ENCODE measurements around the gene SAMD11. TPM values are rescaled to one million over a fixed set of nuclear protein-coding genes. Genes with fewer than 3 reads are reported as not detected.

The SAMD11 gene
- polyA plus RNA-seq, 1 of the 3 experiments (the other 2 are of a cell fraction), result 2.1 TPM

GRCh38 chr1:912740-913301 lies 10.9 kb upstream of the SAMD11 start:
- H3K4me2 ChIP-seq, result no peak overlapping the region
- H3K9ac ChIP-seq, result no peak overlapping the region
- no peak for DNase-seq
- no peaks in the 10 kb centered on the region for H3K9me2 ChIP-seq
- ChIA-PET POLR2A (no interaction called here), CTCF (interaction anchor here (0.8 to 2.9 kb wide), 7 partner anchors 9 to 43 kb away, joined by 3 to 20 read pairs (median 4); no protein-coding TSS in a partner anchor)
- no peaks in the 10 kb centered on the region for H3K9me3 ChIP-seq
- no peaks in the 10 kb centered on the region for H3K36me3 ChIP-seq (replicated peaks in 1 of 2; ENCODE audit: control insufficient read depth in 1 of 2, insufficient read depth in 2 of 2, low read length in 1 of 2)
- H3F3A ChIP-seq (replicated peaks; ENCODE audit: insufficient read depth), result no peaks in the 10 kb centered on the region
- H3K27me3 ChIP-seq (ENCODE audit: insufficient read depth), result no peaks in the 10 kb centered on the region
- TF ChIP-seq USF2 (IDR thresholded peaks at IDR 0.05; ENCODE audit: borderline replicate concordance, low read depth, low read length) (no peak), MXI1 (IDR thresholded peaks at IDR 0.05; ENCODE audit: low read depth, low read length) (no peak), SIN3A (IDR thresholded peaks at IDR 0.05; ENCODE audit: borderline replicate concordance, low read depth, low read length) (no peak), USF1 (IDR thresholded peaks at IDR 0.05; ENCODE audit: borderline replicate concordance, low read depth) (no peak), ZBTB33 (IDR thresholded peaks at IDR 0.05; ENCODE audit: borderline replicate concordance, low read depth) (no peak), TCF12 (IDR thresholded peaks at IDR 0.05) (no peak), POLR2AphosphoS5 (IDR thresholded peaks at IDR 0.05; ENCODE audit: low read depth, low read length) (no peak), REST (IDR thresholded peaks at IDR 0.05; ENCODE audit: low read depth, low read length) (no peak), GATA2 (CRISPR knock-in tag; IDR thresholded peaks at IDR 0.05) (no peak), MAX (IDR thresholded peaks at IDR 0.05; ENCODE audit: low read depth) (no peak), ELF1 (IDR thresholded peaks at IDR 0.05) (no peak)
- H3K79me2 ChIP-seq (ENCODE audit: insufficient read depth), result no peaks in the 10 kb centered on the region
- WGBS (ENCODE audit: low lambda C conversion rate), result 70% methylated on average over 16 of the region's 24 CpGs
- no peak overlapping the region for H2AFZ ChIP-seq (ENCODE audit: low read depth)
- no peak overlapping the region for H3K4me3 ChIP-seq (ENCODE audit: low read depth in 2 of 2, low read length in 1 of 2)
- H3K4me1 ChIP-seq (ENCODE audit: control insufficient read depth in 1 of 2, insufficient read depth in 2 of 2, low read depth in 1 of 2, low read length in 1 of 2), result peaks cover 0 to 32% of the 10 kb centered on the region in 2 experiments; a peak in 2 of 4 replicates
- H4K20me1 ChIP-seq (ENCODE audit: insufficient read depth), result no peaks in the 10 kb centered on the region
- no peak overlapping the region for H3K27ac ChIP-seq (ENCODE audit: low read depth in 2 of 2, low read length in 1 of 2)
